Psoas muscle (tissue), 8 donors: ENCODE measurements around the gene SEMA3F. TPM values are rescaled to one million over a fixed set of nuclear protein-coding genes. Genes with fewer than 3 reads are reported as not detected.
A peak's percentile ranks its signal among the peaks of the same experiment; 100 is the strongest.

Experiments used
- ATAC-seq, 4 donors: fragments of 200-7000 bp; cut with Tn5 transposase; one replicate each; pipeline ENCODE4 v1.9.1; 2020; ENCODE audit warnings: moderate library complexity in 3 of 4, mild to moderate bottlenecking in 2 of 4
- DNase-seq, 2 donors: peaks; one replicate each; pipeline ENCODE4 v3.0.0-alpha.2; 2020
- H3K27ac ChIP-seq: fragments of 200-600 bp; one replicate; pipeline ENCODE4 v1.8.0; 2022
- H3K27me3 ChIP-seq, 3 donors: fragments of 200-600 bp in 1 of 3; one replicate each; pipeline versions ENCODE4 v1.6.1 to v1.8.0; 2013 to 2022; ENCODE audit warnings: low read length in 2 of 3, mild to moderate bottlenecking in 2 of 3, moderate library complexity in 1 of 3; ENCODE audit not compliant: insufficient read depth in 3 of 3
- H3K36me3 ChIP-seq, 2 donors: fragments of 200-600 bp in 1 of 2; one replicate each; pipeline versions ENCODE4 v1.6.1 to v1.8.0; 2013 to 2022; ENCODE audit warnings: low read depth in 1 of 2, mild to moderate bottlenecking in 1 of 2, moderate library complexity in 1 of 2; ENCODE audit not compliant: insufficient read depth in 1 of 2
- H3K4me1 ChIP-seq: fragments of 200-600 bp; one replicate; pipeline ENCODE4 v1.8.0; 2022
- H3K4me3 ChIP-seq: fragments of 200-600 bp; one replicate; pipeline ENCODE4 v1.8.0; 2022; ENCODE audit warnings: mild to moderate bottlenecking
- H3K9me3 ChIP-seq: fragments of 200-600 bp; one replicate; pipeline ENCODE4 v1.8.0; 2022
- WGBS, 3 donors: extraction: QIAGEN DNeasy Blood & Tissue Kit; methylation state at CpG; one replicate each; pipeline versions ENCODE4 v1.1.6 to v1.1.7; 2013; 5-methylcytosine and 5-hydroxymethylcytosine counted together
- intact Hi-C, 2 donors: fragments of 100-400 bp; cut with DNase I; formaldehyde crosslinking; loops; one replicate each; pipeline versions ENCODE4 v1.11.0 to v1.14.2; 2022
- polyA plus RNA-seq, 3 donors: library from polyadenylated mRNA; stranded (reverse); fragments of 200-250 nt; gene quantifications; one replicate each; pipeline ENCODE4 v1.2.3, GENCODE V29; 2013
- total RNA-seq, 4 donors: library from RNA; stranded (reverse); fragmentation: NEBNext Ultra II Directional in 2 of 4; extraction: Animal tissue kit (Norgen Biotek cat#: 25700) in 2 of 4; gene quantifications; one replicate each; pipeline versions ENCODE4 v1.2.1 to v1.2.4, GENCODE V29; 2021 to 2023
- TF ChIP-seq, protein P1 (sequence below): fragments of 200-600 bp; IDR thresholded peaks from one replicate; pipeline ENCODE4 v1.8.0; 2022; ENCODE audit warnings: antibody characterized with exemption
- donor health status: healthy with polysubstance abuse.
- donor health status: DM: no; HTN: no; CAD: no; lungs with moderate emphysema.
- donor health status: Bipolar disorder and iron deficiency.
- donor health status: healthy.
- donor health status: DM: yes; HTN: yes; CAD: no.
- donor health status: DM: no; HTN: no; CAD: no.
- donor health status: DM: no; HTN: no; CAD: no.
- donor health status: DM: yes; HTN: yes; CAD: no.

The SEMA3F gene
- total and polyA plus RNA-seq, 7 donors: 4.7 to 13.7 (median 7.6) TPM

- DNase-seq: peak; percentile 84 to 89
Observed at GRCh38 chr3:50237754-50238548, 82.8 kb downstream of the SEMA3F start.

GRCh38 chr3:50238549-50239026, 83.5 kb downstream of the SEMA3F start:
- peak; percentile 87 to 95 for DNase-seq
- H3K4me1 ChIP-seq: peaks cover 20% of the 10 kb centered on the region

More at GRCh38 chr3:50237754-50238548, 82.8 kb downstream of the SEMA3F start:
- H3K4me1 ChIP-seq: peaks cover 20% of the 10 kb centered on the region
- ATAC-seq: peak in 1 of 4 donors; percentile 2
- intact Hi-C loops: no loop called here
- H3K9me3 ChIP-seq: no peaks in the 10 kb centered on the region
- TF ChIP-seq, protein P1, sequence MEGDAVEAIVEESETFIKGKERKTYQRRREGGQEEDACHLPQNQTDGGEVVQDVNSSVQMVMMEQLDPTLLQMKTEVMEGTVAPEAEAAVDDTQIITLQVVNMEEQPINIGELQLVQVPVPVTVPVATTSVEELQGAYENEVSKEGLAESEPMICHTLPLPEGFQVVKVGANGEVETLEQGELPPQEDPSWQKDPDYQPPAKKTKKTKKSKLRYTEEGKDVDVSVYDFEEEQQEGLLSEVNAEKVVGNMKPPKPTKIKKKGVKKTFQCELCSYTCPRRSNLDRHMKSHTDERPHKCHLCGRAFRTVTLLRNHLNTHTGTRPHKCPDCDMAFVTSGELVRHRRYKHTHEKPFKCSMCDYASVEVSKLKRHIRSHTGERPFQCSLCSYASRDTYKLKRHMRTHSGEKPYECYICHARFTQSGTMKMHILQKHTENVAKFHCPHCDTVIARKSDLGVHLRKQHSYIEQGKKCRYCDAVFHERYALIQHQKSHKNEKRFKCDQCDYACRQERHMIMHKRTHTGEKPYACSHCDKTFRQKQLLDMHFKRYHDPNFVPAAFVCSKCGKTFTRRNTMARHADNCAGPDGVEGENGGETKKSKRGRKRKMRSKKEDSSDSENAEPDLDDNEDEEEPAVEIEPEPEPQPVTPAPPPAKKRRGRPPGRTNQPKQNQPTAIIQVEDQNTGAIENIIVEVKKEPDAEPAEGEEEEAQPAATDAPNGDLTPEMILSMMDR: no peak
- peak overlapping the region; percentile 81 for H3K27ac ChIP-seq
- no peaks in the 10 kb centered on the region for H3K36me3 ChIP-seq
- H3K4me3 ChIP-seq: peak overlapping the region; percentile 85
- WGBS, 3 donors: 16 to 23% (median 18%) methylated on average over 30 to 31 of the region's 31 CpGs
- H3K27me3 ChIP-seq: no peaks in the 10 kb centered on the region

More at GRCh38 chr3:50238549-50239026, 83.5 kb downstream of the SEMA3F start:
- Histone ChIP-seq H3K27ac (peak overlapping the region; percentile 81), H3K4me3 (peak overlapping the region; percentile 85), H3K27me3 (no peaks in the 10 kb centered on the region), H3K9me3 (no peaks in the 10 kb centered on the region), H3K36me3 (no peaks in the 10 kb centered on the region)
- 6 to 21% (median 12%) methylated on average over 7 of the region's 7 CpGs for WGBS, 3 donors
- intact Hi-C loops: no loop called here
- TF ChIP-seq, protein P1: no peak
- ATAC-seq: peak; percentile 41 to 71 (median 67)

Other genes with a start within 250 kb of the SEMA3F start
- 10 to 100 TPM; 13.7 to 15.9 (median 15.0) TPM for gene MON1A, start 225.5 kb upstream of the SEMA3F start, total RNA-seq
- 10 to 100 TPM; 19.3 to 37.8 (median 28.3) TPM for gene MON1A, start 225.5 kb upstream of the SEMA3F start, polyA plus RNA-seq
- gene RBM6, start 215.2 kb upstream of the SEMA3F start, total RNA-seq: 10 to 100 TPM; 21.6 to 41.0 (median 28.0) TPM
- 10 to 100 TPM; 28.3 to 42.8 (median 31.1) TPM for gene RBM6, start 215.2 kb upstream of the SEMA3F start, polyA plus RNA-seq
- gene RBM5, start 66.4 kb upstream of the SEMA3F start, total RNA-seq: 10 to 100 TPM; 35.6 to 61.4 (median 55.2) TPM
- gene RBM5, start 66.4 kb upstream of the SEMA3F start, polyA plus RNA-seq: 10 to 100 TPM; 30.7 to 35.0 (median 31.1) TPM
- gene GNAT1, start 36.3 kb downstream of the SEMA3F start, total RNA-seq: not detected
- not detected for gene GNAT1, start 36.3 kb downstream of the SEMA3F start, polyA plus RNA-seq
- 10 to 100 TPM in 1 of 4 donors, 1 to 10 TPM in 3; 1.7 to 12.7 (median 5.4) TPM for gene SLC38A3, start 49.9 kb downstream of the SEMA3F start, total RNA-seq
- 1 to 10 TPM in 2 of 3 donors, under 1 TPM in 1; 0.12 to 4.5 (median 1.3) TPM for gene SLC38A3, start 49.9 kb downstream of the SEMA3F start, polyA plus RNA-seq
- gene GNAI2, start 80.9 kb downstream of the SEMA3F start, total RNA-seq: 10 to 100 TPM; 55.5 to 93.9 (median 74.8) TPM
- gene GNAI2, start 80.9 kb downstream of the SEMA3F start, polyA plus RNA-seq: 10 to 100 TPM; 39.4 to 57.6 (median 50.7) TPM
- gene SEMA3B, start 113.8 kb downstream of the SEMA3F start, total RNA-seq: 1 to 10 TPM; 3.1 to 6.8 (median 4.3) TPM
- 1 to 10 TPM; 2.1 to 3.4 (median 2.2) TPM for gene SEMA3B, start 113.8 kb downstream of the SEMA3F start, polyA plus RNA-seq
- 10 to 100 TPM in 1 of 4 donors, 1 to 10 TPM in 2, under 1 TPM in 1; 0.84 to 13.1 (median 1.1) TPM for gene LSMEM2, start 123.8 kb downstream of the SEMA3F start, total RNA-seq
- 1 to 10 TPM in 1 of 3 donors, under 1 TPM in 2; 0.61 to 1.6 (median 0.66) TPM for gene LSMEM2, start 123.8 kb downstream of the SEMA3F start, polyA plus RNA-seq
- gene IFRD2, start 137.1 kb downstream of the SEMA3F start, total RNA-seq: 100 to 1,000 TPM in 3 of 4 donors, 10 to 100 TPM in 1; 77.2 to 145 (median 119) TPM
- 100 to 1,000 TPM; 129 to 175 (median 151) TPM for gene IFRD2, start 137.1 kb downstream of the SEMA3F start, polyA plus RNA-seq
- 1 to 10 TPM in 1 of 4 donors, under 1 TPM in 3; 0.28 to 2.1 (median 0.65) TPM for gene HYAL3, start 144.1 kb downstream of the SEMA3F start, total RNA-seq
- gene HYAL3, start 144.1 kb downstream of the SEMA3F start, polyA plus RNA-seq: 1 to 10 TPM in 2 of 3 donors, under 1 TPM in 1; 0.23 to 3.4 (median 1.2) TPM
- gene NAA80, start 144.1 kb downstream of the SEMA3F start, total RNA-seq: 1 to 10 TPM; 7.9 to 9.7 (median 8.3) TPM
- 10 to 100 TPM in 1 of 3 donors, 1 to 10 TPM in 2; 6.8 to 12.8 (median 10.0) TPM for gene NAA80, start 144.1 kb downstream of the SEMA3F start, polyA plus RNA-seq
- 10 to 100 TPM in 3 of 4 donors, 1 to 10 TPM in 1; 8.5 to 20.8 (median 13.7) TPM for gene HYAL1, start 148.2 kb downstream of the SEMA3F start, total RNA-seq
- gene HYAL1, start 148.2 kb downstream of the SEMA3F start, polyA plus RNA-seq: 10 to 100 TPM in 2 of 3 donors, 1 to 10 TPM in 1; 9.5 to 15.1 (median 13.8) TPM
- gene HYAL2, start 167.4 kb downstream of the SEMA3F start, total RNA-seq: 10 to 100 TPM; 20.6 to 42.8 (median 25.6) TPM
- gene HYAL2, start 167.4 kb downstream of the SEMA3F start, polyA plus RNA-seq: 10 to 100 TPM; 25.3 to 61.7 (median 41.8) TPM
- 10 to 100 TPM; 31.5 to 43.6 (median 33.7) TPM for gene TUSC2, start 172.9 kb downstream of the SEMA3F start, total RNA-seq
- gene TUSC2, start 172.9 kb downstream of the SEMA3F start, polyA plus RNA-seq: 100 to 1,000 TPM in 1 of 3 donors, 10 to 100 TPM in 2; 38.0 to 100 (median 84.9) TPM
- gene RASSF1, start 185.5 kb downstream of the SEMA3F start, total RNA-seq: 10 to 100 TPM; 10.1 to 24.2 (median 14.9) TPM
- 10 to 100 TPM; 33.3 to 84.5 (median 37.9) TPM for gene RASSF1, start 185.5 kb downstream of the SEMA3F start, polyA plus RNA-seq
- gene ZMYND10, start 190.4 kb downstream of the SEMA3F start, total RNA-seq: under 1 TPM; 0.24 to 0.99 (median 0.57) TPM
- under 1 TPM; 0.23 to 0.99 (median 0.51) TPM for gene ZMYND10, start 190.4 kb downstream of the SEMA3F start, polyA plus RNA-seq
- 10 to 100 TPM; 16.1 to 29.5 (median 19.6) TPM for gene NPRL2, start 195.5 kb downstream of the SEMA3F start, total RNA-seq
- gene NPRL2, start 195.5 kb downstream of the SEMA3F start, polyA plus RNA-seq: 10 to 100 TPM; 21.5 to 36.6 (median 21.7) TPM
- 1 to 10 TPM; 5.7 to 9.2 (median 7.0) TPM for gene CYB561D2, start 195.5 kb downstream of the SEMA3F start, total RNA-seq
- 10 to 100 TPM; 14.7 to 34.8 (median 17.5) TPM for gene CYB561D2, start 195.5 kb downstream of the SEMA3F start, polyA plus RNA-seq
- gene TMEM115, start 204.2 kb downstream of the SEMA3F start, total RNA-seq: 10 to 100 TPM; 20.4 to 29.1 (median 23.2) TPM
- 10 to 100 TPM; 29.7 to 49.6 (median 42.7) TPM for gene TMEM115, start 204.2 kb downstream of the SEMA3F start, polyA plus RNA-seq